Psoas muscle (tissue), 8 donors: ENCODE measurements around the gene SPRED2. TPM values are rescaled to one million over a fixed set of nuclear protein-coding genes. Genes with fewer than 3 reads are reported as not detected.

ENCODE experiments used
- ATAC-seq, 4 donors: fragments of 200-7000 bp; cut with Tn5 transposase; one replicate each; pipeline ENCODE4 v1.9.1; 2020; ENCODE audit warnings: moderate library complexity in 3 of 4, mild to moderate bottlenecking in 2 of 4
- DNase-seq, 2 donors: peaks; one replicate each; pipeline ENCODE4 v3.0.0-alpha.2; 2020
- H3K27ac ChIP-seq: fragments of 200-600 bp; one replicate; pipeline ENCODE4 v1.8.0; 2022
- H3K27me3 ChIP-seq, 3 donors: fragments of 200-600 bp in 1 of 3; one replicate each; pipeline versions ENCODE4 v1.6.1 to v1.8.0; 2013 to 2022; ENCODE audit warnings: low read length in 2 of 3, mild to moderate bottlenecking in 2 of 3, moderate library complexity in 1 of 3; ENCODE audit not compliant: insufficient read depth in 3 of 3
- H3K36me3 ChIP-seq, 2 donors: fragments of 200-600 bp in 1 of 2; one replicate each; pipeline versions ENCODE4 v1.6.1 to v1.8.0; 2013 to 2022; ENCODE audit warnings: low read depth in 1 of 2, mild to moderate bottlenecking in 1 of 2, moderate library complexity in 1 of 2; ENCODE audit not compliant: insufficient read depth in 1 of 2
- H3K4me1 ChIP-seq: fragments of 200-600 bp; one replicate; pipeline ENCODE4 v1.8.0; 2022
- H3K4me3 ChIP-seq: fragments of 200-600 bp; one replicate; pipeline ENCODE4 v1.8.0; 2022; ENCODE audit warnings: mild to moderate bottlenecking
- H3K9me3 ChIP-seq: fragments of 200-600 bp; one replicate; pipeline ENCODE4 v1.8.0; 2022
- WGBS, 3 donors: extraction: QIAGEN DNeasy Blood & Tissue Kit; methylation state at CpG; one replicate each; pipeline versions ENCODE4 v1.1.6 to v1.1.7; 2013; 5-methylcytosine and 5-hydroxymethylcytosine counted together
- intact Hi-C, 2 donors: fragments of 100-400 bp; cut with DNase I; formaldehyde crosslinking; loops; one replicate each; pipeline versions ENCODE4 v1.11.0 to v1.14.2; 2022
- polyA plus RNA-seq, 3 donors: library from polyadenylated mRNA; stranded (reverse); fragments of 200-250 nt; gene quantifications; one replicate each; pipeline ENCODE4 v1.2.3, GENCODE V29; 2013
- total RNA-seq, 4 donors: library from RNA; stranded (reverse); fragmentation: NEBNext Ultra II Directional in 2 of 4; extraction: Animal tissue kit (Norgen Biotek cat#: 25700) in 2 of 4; gene quantifications; one replicate each; pipeline versions ENCODE4 v1.2.1 to v1.2.4, GENCODE V29; 2021 to 2023
- TF ChIP-seq, protein P1 (sequence below): fragments of 200-600 bp; IDR thresholded peaks from one replicate; pipeline ENCODE4 v1.8.0; 2022; ENCODE audit warnings: antibody characterized with exemption
- donor health status: healthy with polysubstance abuse.
- donor health status: DM: no; HTN: no; CAD: no; lungs with moderate emphysema.
- donor health status: Bipolar disorder and iron deficiency.
- donor health status: healthy.
- donor health status: DM: yes; HTN: yes; CAD: no.
- donor health status: DM: no; HTN: no; CAD: no.
- donor health status: DM: no; HTN: no; CAD: no.
- donor health status: DM: yes; HTN: yes; CAD: no.

Gene SPRED2
- total and polyA plus RNA-seq, 7 donors, result 3.8 to 16.9 (median 8.5) TPM

DNA sequence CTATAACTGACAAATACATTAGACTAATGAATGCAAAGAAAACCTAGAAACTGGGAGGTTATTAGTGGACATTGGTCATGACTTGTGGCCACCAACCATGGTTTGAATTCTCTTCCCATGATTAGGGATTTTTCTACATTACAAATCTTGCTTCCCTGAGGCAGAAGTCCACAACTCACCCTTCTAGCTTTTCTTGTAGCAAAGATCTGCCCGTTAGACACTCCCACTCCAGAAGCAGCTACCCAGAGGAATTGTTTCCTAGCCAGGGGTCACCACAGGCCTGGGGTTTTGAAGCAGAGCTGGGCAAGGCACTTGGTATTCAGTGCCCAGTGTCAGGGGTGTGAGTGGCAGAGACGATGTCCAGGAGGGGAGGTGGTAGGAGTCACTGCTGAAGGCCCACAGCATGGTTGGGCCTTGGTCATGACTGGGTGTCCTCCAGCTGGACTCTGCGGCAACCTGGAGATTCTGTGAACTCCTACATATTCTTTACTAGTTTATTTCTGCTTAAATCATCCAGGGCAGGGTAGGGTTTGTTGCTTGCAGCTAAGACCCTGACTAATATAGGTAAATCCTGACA is 149.8 kb downstream of the SPRED2 start:
- H3K36me3 ChIP-seq, result no peaks in the 10 kb centered on the region
- TF ChIP-seq, protein P1, sequence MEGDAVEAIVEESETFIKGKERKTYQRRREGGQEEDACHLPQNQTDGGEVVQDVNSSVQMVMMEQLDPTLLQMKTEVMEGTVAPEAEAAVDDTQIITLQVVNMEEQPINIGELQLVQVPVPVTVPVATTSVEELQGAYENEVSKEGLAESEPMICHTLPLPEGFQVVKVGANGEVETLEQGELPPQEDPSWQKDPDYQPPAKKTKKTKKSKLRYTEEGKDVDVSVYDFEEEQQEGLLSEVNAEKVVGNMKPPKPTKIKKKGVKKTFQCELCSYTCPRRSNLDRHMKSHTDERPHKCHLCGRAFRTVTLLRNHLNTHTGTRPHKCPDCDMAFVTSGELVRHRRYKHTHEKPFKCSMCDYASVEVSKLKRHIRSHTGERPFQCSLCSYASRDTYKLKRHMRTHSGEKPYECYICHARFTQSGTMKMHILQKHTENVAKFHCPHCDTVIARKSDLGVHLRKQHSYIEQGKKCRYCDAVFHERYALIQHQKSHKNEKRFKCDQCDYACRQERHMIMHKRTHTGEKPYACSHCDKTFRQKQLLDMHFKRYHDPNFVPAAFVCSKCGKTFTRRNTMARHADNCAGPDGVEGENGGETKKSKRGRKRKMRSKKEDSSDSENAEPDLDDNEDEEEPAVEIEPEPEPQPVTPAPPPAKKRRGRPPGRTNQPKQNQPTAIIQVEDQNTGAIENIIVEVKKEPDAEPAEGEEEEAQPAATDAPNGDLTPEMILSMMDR, result no peak
- DNase-seq (no peak), ATAC-seq (peak in 1 of 4 donors; percentile 29)
- H3K9me3 ChIP-seq, result no peaks in the 10 kb centered on the region
- peaks cover 0 to 7% (median 0%) of the 10 kb centered on the region in 3 donors for H3K27me3 ChIP-seq
- no peak overlapping the region for H3K27ac ChIP-seq
- intact Hi-C loops, result no loop called here
- 59 to 74% (median 66%) methylated on average over 3 of the region's 3 CpGs for WGBS, 3 donors
- no peak overlapping the region for H3K4me3 ChIP-seq
- peaks cover 6% of the 10 kb centered on the region for H3K4me1 ChIP-seq

DNA sequence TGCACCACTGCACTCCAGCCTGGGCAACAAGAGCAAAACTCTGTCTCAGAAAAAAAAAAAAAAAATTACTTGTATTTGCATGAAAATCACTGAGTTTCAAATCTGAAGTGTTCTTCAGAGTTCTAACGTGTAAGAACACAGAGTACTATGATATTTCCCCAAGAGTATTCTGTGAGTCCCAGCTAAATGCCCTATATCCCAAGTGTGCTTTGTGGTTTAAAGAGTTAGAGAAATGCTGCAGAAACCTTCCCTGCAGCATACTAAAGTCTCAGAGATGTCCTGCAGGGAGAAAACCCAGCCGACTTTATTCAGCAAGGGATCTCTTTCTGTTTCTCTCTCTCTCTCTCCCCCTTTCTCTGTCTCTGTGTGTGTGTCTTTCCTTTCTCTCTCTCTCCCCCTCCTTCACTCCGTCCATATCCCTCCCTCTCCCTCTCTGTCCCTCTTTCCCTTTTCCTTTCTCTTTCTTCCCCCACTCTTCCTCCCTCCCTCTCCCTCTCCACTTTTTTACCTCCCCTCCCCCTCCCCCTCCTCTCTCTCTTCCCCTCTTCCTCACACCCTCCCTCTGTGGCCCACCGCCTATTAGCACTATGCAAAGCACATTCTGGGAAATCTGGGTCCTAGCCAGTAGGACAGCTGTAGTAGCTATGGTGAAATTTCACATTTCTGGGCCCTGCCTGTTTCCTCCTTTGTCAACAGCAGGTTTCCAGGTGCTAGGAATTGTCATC is 150.6 kb downstream of the SPRED2 start:
- H3K36me3 ChIP-seq, result no peaks in the 10 kb centered on the region
- peaks cover 6% of the 10 kb centered on the region for H3K4me1 ChIP-seq
- WGBS, 3 donors, result 18 to 19% (median 18%) methylated on average over 4 of the region's 4 CpGs
- TF ChIP-seq, protein P1, result no peak
- no peak overlapping the region for H3K4me3 ChIP-seq
- no peak overlapping the region for H3K27ac ChIP-seq
- ATAC-seq (peak in 3 of 4 donors; percentile 53 to 67 (median 63)), DNase-seq (peak in 1 of 2 donors; percentile 62)
- intact Hi-C loops, result no loop called here
- H3K27me3 ChIP-seq, result peaks cover 0 to 7% (median 0%) of the 10 kb centered on the region in 3 donors
- no peaks in the 10 kb centered on the region for H3K9me3 ChIP-seq

DNA sequence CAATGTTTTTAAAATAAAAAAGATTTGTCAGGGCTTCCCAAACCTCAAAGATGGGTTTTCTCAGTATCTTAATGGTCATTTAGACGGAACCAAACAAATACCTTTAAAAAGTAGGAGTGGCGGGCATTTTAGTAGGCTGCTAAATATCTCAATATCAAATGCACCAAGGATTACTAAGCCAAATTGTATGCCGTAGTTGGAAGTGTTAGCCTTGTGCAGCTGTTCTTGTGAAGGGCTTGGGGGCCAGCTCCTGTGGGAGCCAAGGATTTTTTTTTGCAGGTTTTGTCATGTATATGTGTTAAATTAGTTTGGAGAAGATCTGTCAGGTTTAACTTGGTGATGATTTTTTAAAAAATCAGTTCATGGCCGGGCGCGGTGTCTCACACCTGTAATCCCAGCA is 152.6 kb downstream of the SPRED2 start:
- no peak overlapping the region for H3K27ac ChIP-seq
- H3K4me3 ChIP-seq, result no peak overlapping the region
- H3K9me3 ChIP-seq, result no peaks in the 10 kb centered on the region
- WGBS, 3 donors, result 26 to 39% (median 31%) methylated on average over 6 of the region's 6 CpGs
- intact Hi-C loops, result loop anchor here in 1 of 2 donors (5.0 kb wide), 1 partner anchor 143 kb away; no protein-coding TSS in a partner anchor
- H3K27me3 ChIP-seq, result peaks cover 0 to 7% (median 0%) of the 10 kb centered on the region in 3 donors
- DNase-seq, result no peak
- TF ChIP-seq, protein P1, result no peak
- no peak for ATAC-seq
- H3K4me1 ChIP-seq, result peaks cover 6% of the 10 kb centered on the region
- H3K36me3 ChIP-seq, result no peaks in the 10 kb centered on the region

DNA sequence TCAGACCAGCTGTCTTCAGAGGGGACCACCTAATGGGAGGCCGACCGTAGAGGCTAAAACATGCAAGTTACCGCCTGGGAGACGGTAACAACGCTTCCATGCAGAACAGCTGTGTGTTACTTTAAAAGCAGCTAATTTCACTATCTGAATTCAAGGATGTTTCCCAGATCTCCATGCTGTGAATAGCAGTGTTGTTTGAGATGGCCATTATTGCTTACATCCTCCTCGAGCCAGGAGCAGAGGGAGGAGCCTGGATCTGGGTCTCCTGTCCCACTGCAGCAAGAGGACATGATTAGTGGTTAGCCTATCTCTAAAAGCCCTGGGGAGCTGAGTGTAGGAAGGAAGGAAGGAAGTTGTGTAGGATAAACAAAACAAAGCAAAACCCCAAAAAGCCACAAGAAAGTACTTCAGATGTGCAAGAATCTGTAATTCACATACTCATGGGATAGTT is 153.8 kb downstream of the SPRED2 start:
- TF ChIP-seq, protein P1, result no peak
- H3K36me3 ChIP-seq, result peaks cover 0 to 3% of the 10 kb centered on the region in 2 donors
- H3K4me1 ChIP-seq, result peaks cover 6% of the 10 kb centered on the region
- intact Hi-C loops, result loop anchor here in 1 of 2 donors (5.0 kb wide), 1 partner anchor 144 kb away; no protein-coding TSS in a partner anchor
- ATAC-seq, result no peak
- H3K27me3 ChIP-seq, result peaks cover 0 to 7% (median 0%) of the 10 kb centered on the region in 3 donors
- no peak for DNase-seq
- no peak overlapping the region for H3K27ac ChIP-seq
- H3K9me3 ChIP-seq, result no peaks in the 10 kb centered on the region
- no peak overlapping the region for H3K4me3 ChIP-seq
- WGBS, 3 donors, result 14 to 20% (median 16%) methylated on average over 6 of the region's 6 CpGs
